Measurements from ENCODE around the gene ELOVL2. TPM values are rescaled to one million over a fixed set of nuclear protein-coding genes. Genes with fewer than 3 reads are reported as not detected.
"Not testable (repeated sequence)": the region's sequence is repeated elsewhere in the genome, so short reads cannot be mapped to it uniquely, and the experiment has no call there.

The ELOVL2 gene
- total RNA-seq, 2 experiments from 2014 or later = not detected

DNA sequence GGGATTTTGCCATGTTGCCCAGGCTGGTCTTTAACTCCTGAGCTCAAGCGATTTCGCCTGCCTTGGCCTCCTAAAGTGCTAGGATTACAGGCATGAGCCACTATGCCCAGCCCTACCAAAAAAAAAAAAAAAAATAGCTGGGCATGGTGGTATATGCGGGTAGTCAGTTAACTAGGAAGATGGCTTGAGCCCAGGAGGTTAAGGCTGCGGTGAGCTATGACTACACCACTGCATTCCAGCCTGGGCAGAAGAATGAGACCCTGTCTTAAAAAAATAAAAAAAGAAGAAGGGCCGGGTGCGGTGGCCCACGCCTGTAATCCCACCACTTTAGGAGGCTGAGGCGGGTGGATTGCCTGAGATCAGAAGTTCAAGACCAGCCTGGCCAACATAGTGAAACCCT lies 50.2 kb downstream of the ELOVL2 start:
- Histone ChIP-seq H4K20me1 (ENCODE audit: insufficient read depth, low read length) (no peaks in the 10 kb centered on the region), H3K9me2 (ENCODE audit: insufficient read depth, low read length) (no peaks in the 10 kb centered on the region), H2AFZ (ENCODE audit: low read length) (no peak overlapping the region), H3K9me3 (ENCODE audit: low read length) (no peaks in the 10 kb centered on the region), H3K79me2 (ENCODE audit: insufficient read depth, low read depth, low read length) (no peaks in the 10 kb centered on the region), H3K4me1 (ENCODE audit: insufficient read depth, low read length, poor library complexity, severe bottlenecking) (no peaks in the 10 kb centered on the region), H3K4me2 (ENCODE audit: low read length) (no peak overlapping the region), H3K27ac (ENCODE audit: low read depth, low read length, poor library complexity, severe bottlenecking) (no peak overlapping the region), H3K36me3 (ENCODE audit: insufficient read depth, low read length) (no peaks in the 10 kb centered on the region), H3K4me3 (ENCODE audit: low read depth, low read length, poor library complexity, severe bottlenecking) (no peak overlapping the region)
- DNase-seq (ENCODE audit: low spot score) = no peak
- no TSS peak for BruUV-seq (replicated peaks)
- POLR2A ChIA-PET = interaction anchor here (0.6 to 0.7 kb wide), 3 partner anchors 12 to 507 kb away, joined by 3 to 5 read pairs (median 5); no protein-coding TSS in a partner anchor
- intact Hi-C loops (cut with micrococcal nuclease; ENCODE audit: unreplicated experiment) = no loop called here
- no peak for TF ChIP-seq EZH2phosphoT487 (IDR thresholded peaks at IDR 0.05; ENCODE audit: borderline replicate concordance, low read depth, low read length)
- TF ChIP-seq, protein P1, sequence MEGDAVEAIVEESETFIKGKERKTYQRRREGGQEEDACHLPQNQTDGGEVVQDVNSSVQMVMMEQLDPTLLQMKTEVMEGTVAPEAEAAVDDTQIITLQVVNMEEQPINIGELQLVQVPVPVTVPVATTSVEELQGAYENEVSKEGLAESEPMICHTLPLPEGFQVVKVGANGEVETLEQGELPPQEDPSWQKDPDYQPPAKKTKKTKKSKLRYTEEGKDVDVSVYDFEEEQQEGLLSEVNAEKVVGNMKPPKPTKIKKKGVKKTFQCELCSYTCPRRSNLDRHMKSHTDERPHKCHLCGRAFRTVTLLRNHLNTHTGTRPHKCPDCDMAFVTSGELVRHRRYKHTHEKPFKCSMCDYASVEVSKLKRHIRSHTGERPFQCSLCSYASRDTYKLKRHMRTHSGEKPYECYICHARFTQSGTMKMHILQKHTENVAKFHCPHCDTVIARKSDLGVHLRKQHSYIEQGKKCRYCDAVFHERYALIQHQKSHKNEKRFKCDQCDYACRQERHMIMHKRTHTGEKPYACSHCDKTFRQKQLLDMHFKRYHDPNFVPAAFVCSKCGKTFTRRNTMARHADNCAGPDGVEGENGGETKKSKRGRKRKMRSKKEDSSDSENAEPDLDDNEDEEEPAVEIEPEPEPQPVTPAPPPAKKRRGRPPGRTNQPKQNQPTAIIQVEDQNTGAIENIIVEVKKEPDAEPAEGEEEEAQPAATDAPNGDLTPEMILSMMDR (conservative IDR thresholded peaks at IDR 0.05; ENCODE audit: low read length) = no peak
- CTCF ChIA-PET (ENCODE audit: unreplicated experiment) = no interaction called here

DNA sequence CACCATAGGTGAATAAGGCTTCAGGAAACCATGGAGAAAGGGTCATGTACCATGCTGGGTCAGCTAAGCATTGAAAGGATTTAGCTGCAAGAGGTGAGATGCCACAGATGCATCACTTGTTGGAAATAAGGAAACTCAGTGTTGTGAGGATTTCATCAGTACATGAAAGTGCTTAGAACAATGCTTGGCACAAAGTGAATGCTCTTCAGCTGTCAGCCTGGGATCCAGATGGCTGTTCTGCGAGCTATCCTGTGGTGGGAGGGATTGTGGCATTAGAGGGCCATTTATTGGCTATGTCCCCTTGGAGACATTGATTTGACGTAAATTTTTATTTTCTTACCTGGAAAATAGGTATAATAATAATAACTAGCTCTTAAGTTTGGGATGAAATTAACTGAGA lies 53.0 kb downstream of the ELOVL2 start:
- H2AFZ ChIP-seq (ENCODE audit: low read length) = no peak overlapping the region
- no peaks in the 10 kb centered on the region for H4K20me1 ChIP-seq (ENCODE audit: insufficient read depth, low read length)
- H3K9me3 ChIP-seq (ENCODE audit: low read length) = no peaks in the 10 kb centered on the region
- no peaks in the 10 kb centered on the region for H3K4me1 ChIP-seq (ENCODE audit: insufficient read depth, low read length, poor library complexity, severe bottlenecking)
- H3K27ac ChIP-seq (ENCODE audit: low read depth, low read length, poor library complexity, severe bottlenecking) = no peak overlapping the region
- no TSS peak for BruUV-seq (replicated peaks)
- POLR2A ChIA-PET = no interaction called here
- H3K4me3 ChIP-seq (ENCODE audit: low read depth, low read length, poor library complexity, severe bottlenecking) = no peak overlapping the region
- no peak for DNase-seq (ENCODE audit: low spot score)
- H3K79me2 ChIP-seq (ENCODE audit: insufficient read depth, low read depth, low read length) = no peaks in the 10 kb centered on the region
- H3K9me2 ChIP-seq (ENCODE audit: insufficient read depth, low read length) = no peaks in the 10 kb centered on the region
- no peak for TF ChIP-seq EZH2phosphoT487 (IDR thresholded peaks at IDR 0.05; ENCODE audit: borderline replicate concordance, low read depth, low read length)
- intact Hi-C loops (cut with micrococcal nuclease; ENCODE audit: unreplicated experiment) = no loop called here
- no peak overlapping the region for H3K4me2 ChIP-seq (ENCODE audit: low read length)
- CTCF ChIA-PET (ENCODE audit: unreplicated experiment) = no interaction called here
- no peaks in the 10 kb centered on the region for H3K36me3 ChIP-seq (ENCODE audit: insufficient read depth, low read length)

DNA sequence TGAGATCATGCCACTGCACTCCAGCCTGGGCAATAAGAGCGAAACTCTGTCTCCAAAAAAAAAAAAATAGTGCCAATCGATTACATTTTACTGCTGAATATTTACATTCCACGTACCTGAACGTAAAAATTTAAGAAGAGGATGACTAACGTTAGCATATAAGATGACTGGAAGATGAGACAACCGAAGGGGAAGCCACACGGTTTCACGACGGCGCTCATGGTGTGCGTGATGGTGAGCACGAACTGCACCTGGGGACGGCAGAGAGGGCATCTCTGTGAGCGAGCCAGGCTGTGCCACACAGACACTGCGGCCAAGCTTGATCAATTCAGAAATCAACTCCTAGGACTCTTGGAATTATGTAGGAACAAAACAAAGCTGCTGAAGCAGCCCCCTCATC lies 54.5 kb downstream of the ELOVL2 start:
- Histone ChIP-seq H4K20me1 (ENCODE audit: insufficient read depth, low read length) (no peaks in the 10 kb centered on the region), H3K4me3 (ENCODE audit: low read depth, low read length, poor library complexity, severe bottlenecking) (no peak overlapping the region), H3K9me3 (ENCODE audit: low read length) (no peaks in the 10 kb centered on the region), H3K4me1 (ENCODE audit: insufficient read depth, low read length, poor library complexity, severe bottlenecking) (no peaks in the 10 kb centered on the region), H3K4me2 (ENCODE audit: low read length) (no peak overlapping the region), H3K9me2 (ENCODE audit: insufficient read depth, low read length) (no peaks in the 10 kb centered on the region), H3K27ac (ENCODE audit: low read depth, low read length, poor library complexity, severe bottlenecking) (no peak overlapping the region), H2AFZ (ENCODE audit: low read length) (no peak overlapping the region), H3K79me2 (ENCODE audit: insufficient read depth, low read depth, low read length) (no peaks in the 10 kb centered on the region), H3K36me3 (ENCODE audit: insufficient read depth, low read length) (no peaks in the 10 kb centered on the region)
- intact Hi-C loops (cut with micrococcal nuclease; ENCODE audit: unreplicated experiment) = no loop called here
- DNase-seq (ENCODE audit: low spot score) = no peak
- BruUV-seq (replicated peaks) = no TSS peak
- ChIA-PET CTCF (ENCODE audit: unreplicated experiment) (no interaction called here), POLR2A (interaction anchor here (0.7 to 0.9 kb wide), 3 partner anchors 21 to 787 kb away, joined by 3 read pairs; no protein-coding TSS in a partner anchor)
- TF ChIP-seq, protein P1 (conservative IDR thresholded peaks at IDR 0.05; ENCODE audit: low read length) = no peak
- TF ChIP-seq EZH2phosphoT487 (IDR thresholded peaks at IDR 0.05; ENCODE audit: borderline replicate concordance, low read depth, low read length) = no peak

DNA sequence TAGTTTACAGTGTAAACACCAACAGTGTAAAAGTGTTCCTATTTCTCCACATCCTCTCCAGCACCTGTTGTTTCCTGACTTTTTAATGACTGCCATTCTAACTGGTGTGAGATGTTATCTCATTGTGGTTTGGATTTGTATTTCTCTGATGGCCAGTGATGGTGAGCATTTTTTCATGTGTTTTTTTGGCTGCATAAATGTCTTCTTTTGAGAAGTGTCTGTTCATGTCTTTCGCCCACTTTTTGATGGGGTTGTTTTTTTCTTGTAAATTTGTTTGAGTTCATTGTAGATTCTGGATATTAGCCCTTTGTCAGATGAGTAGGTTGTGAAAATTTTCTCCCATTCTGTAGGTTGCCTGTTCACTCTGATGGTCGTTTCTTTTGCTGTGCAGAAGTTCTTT lies 59.1 kb downstream of the ELOVL2 start:
- BruUV-seq (replicated peaks); H3K4me3 ChIP-seq (ENCODE audit: low read depth, low read length, poor library complexity, severe bottlenecking); POLR2A ChIA-PET; H2AFZ ChIP-seq (ENCODE audit: low read length); H3K9me2 ChIP-seq (ENCODE audit: insufficient read depth, low read length); H3K4me1 ChIP-seq (ENCODE audit: insufficient read depth, low read length, poor library complexity, severe bottlenecking); intact Hi-C loops (cut with micrococcal nuclease; ENCODE audit: unreplicated experiment); CTCF ChIA-PET (ENCODE audit: unreplicated experiment); H3K9me3 ChIP-seq (ENCODE audit: low read length); H3K4me2 ChIP-seq (ENCODE audit: low read length); H4K20me1 ChIP-seq (ENCODE audit: insufficient read depth, low read length); DNase-seq (ENCODE audit: low spot score); H3K79me2 ChIP-seq (ENCODE audit: insufficient read depth, low read depth, low read length); H3K36me3 ChIP-seq (ENCODE audit: insufficient read depth, low read length); H3K27ac ChIP-seq (ENCODE audit: low read depth, low read length, poor library complexity, severe bottlenecking): not testable (repeated sequence)

Data from OCI-LY7 (cell line).